Endothelial cell of umbilical vein (primary cell): ENCODE measurements around the gene SYT17.

ENCODE experiments used
- CTCF ChIP-seq, 2 donors: IDR thresholded peaks; 1 replicate in 1 of 2; 2 replicates in 1 of 2; pipeline ENCODE4 v1.5.1; 2011; ENCODE audit warnings: low read length in 2 of 2, mild to moderate bottlenecking in 2 of 2, moderate library complexity in 2 of 2, control low read depth in 1 of 2, inconsistent platforms in 1 of 2, low read depth in 1 of 2; ENCODE audit not compliant: insufficient read depth in 1 of 2; ENCODE audit errors: extremely low read depth in 1 of 2
- MAX ChIP-seq: IDR thresholded peaks from 2 replicates; pipeline ENCODE4 v1.6.1; 2011; ENCODE audit not compliant: insufficient read depth, insufficient read length
- MYC ChIP-seq: IDR thresholded peaks from one replicate; pipeline ENCODE4 v1.6.1; 2011; ENCODE audit warnings: mild to moderate bottlenecking, low read depth, low read length
- POLR2A ChIP-seq: IDR thresholded peaks from 2 replicates; pipeline ENCODE4 v1.6.1; 2012; ENCODE audit warnings: low read depth, mild to moderate bottlenecking, control low read depth, low read length
- POLR2AphosphoS5 ChIP-seq: IDR thresholded peaks from 2 replicates; pipeline ENCODE4 v1.6.1; 2012; ENCODE audit warnings: low read depth, mild to moderate bottlenecking, control low read depth, low read length, moderate library complexity; ENCODE audit not compliant: insufficient read depth

- no peak for TF ChIP-seq CTCF (IDR thresholded peaks at IDR 0.05; ENCODE audit: extremely low read depth in 1 of 2, insufficient read depth in 1 of 2, low read depth in 1 of 2, low read length in 2 of 2)
- no peak for TF ChIP-seq POLR2AphosphoS5
- TF ChIP-seq POLR2A = no peak
- TF ChIP-seq MAX = no peak
- TF ChIP-seq MYC = no peak
These were observed 59.6 kb downstream of the SYT17 start for GRCh38 chr16:19227643-19228042.
